HepG2 (cell line): Measurements from ENCODE around the gene METAP1D. TPM values are rescaled to one million over a fixed set of nuclear protein-coding genes. Genes with fewer than 3 reads are reported as not detected.

ENCODE experiments used
- CENPX ChIP-seq: sonication (generic); formaldehyde crosslinking; IDR thresholded peaks from 2 replicates; pipeline ENCODE4 v1.9.0; 2021; ENCODE audit warnings: mild to moderate bottlenecking, missing genetic modification reagents, moderate library complexity
- FOXJ3 ChIP-seq: sonication (generic); formaldehyde crosslinking; IDR thresholded peaks from 2 replicates; pipeline ENCODE4 v1.4.0; 2020; ENCODE audit warnings: missing genetic modification reagents, mild to moderate bottlenecking, borderline replicate concordance
- HNRNPK ChIP-seq: fragments of 200-400 bp; formaldehyde crosslinking; IDR thresholded peaks from 2 replicates; pipeline ENCODE4 v1.6.1; 2018; ENCODE audit warnings: low read length, low read depth, moderate library complexity, mild to moderate bottlenecking; ENCODE audit not compliant: poor library complexity, severe bottlenecking
- ISX ChIP-seq: sonication (generic); formaldehyde crosslinking; conservative IDR thresholded peaks from 2 replicates; pipeline ENCODE4 v1.5.0; 2020; ENCODE audit warnings: missing genetic modification reagents
- KAT7 ChIP-seq: IDR thresholded peaks from 2 replicates; pipeline ENCODE4 v1.6.1; 2018; ENCODE audit warnings: borderline replicate concordance, missing compliant biosample characterization
- KDM5A ChIP-seq: fragments of 200-600 bp; sonication (generic); IDR thresholded peaks from 2 replicates; pipeline ENCODE4 v1.7.0; 2018; ENCODE audit warnings: antibody characterized with exemption, mild to moderate bottlenecking, low read length, borderline replicate concordance
- KLF16 ChIP-seq, 2 experiments: sonication (generic) in 1 of 2; formaldehyde crosslinking in 1 of 2; IDR thresholded peaks; 2 replicates each; pipeline versions ENCODE4 v1.6.1 to v1.8.0; 2016 to 2023; ENCODE audit warnings: missing genetic modification reagents in 2 of 2, missing compliant biosample characterization in 1 of 2
- MEF2D ChIP-seq: sonication (generic); formaldehyde crosslinking; IDR thresholded peaks from 2 replicates; pipeline ENCODE4 v1.5.1; 2020; ENCODE audit warnings: mild to moderate bottlenecking, missing genetic modification reagents
- MIXL1 ChIP-seq: IDR thresholded peaks from 2 replicates; pipeline ENCODE4 v1.6.1; 2016
- PHF8 ChIP-seq: sonication (generic); formaldehyde crosslinking; IDR thresholded peaks from 2 replicates; pipeline ENCODE4 v1.5.0; 2020; ENCODE audit warnings: missing genetic modification reagents
- POLR2G ChIP-seq: fragments of 200-400 bp; formaldehyde crosslinking; IDR thresholded peaks from 2 replicates; pipeline ENCODE4 v1.6.1; 2018; ENCODE audit warnings: mild to moderate bottlenecking, low read depth, low read length, moderate library complexity
- SMARCC2 ChIP-seq: fragments of 450-650 bp; IDR thresholded peaks from 2 replicates; pipeline ENCODE4 v1.6.1; 2017; ENCODE audit warnings: antibody characterized with exemption, mild to moderate bottlenecking
- TRIM24 ChIP-seq: sonication (generic); formaldehyde crosslinking; IDR thresholded peaks from 2 replicates; pipeline ENCODE4 v1.8.0; 2022; ENCODE audit warnings: mild to moderate bottlenecking, missing genetic modification reagents
- ZFX ChIP-seq: sonication (generic); formaldehyde crosslinking; IDR thresholded peaks from 2 replicates; pipeline ENCODE4 v1.4.0; 2020; ENCODE audit warnings: mild to moderate bottlenecking, low read depth, missing genetic modification reagents, moderate library complexity
- ZNF207 ChIP-seq: fragments of 450-650 bp; IDR thresholded peaks from 2 replicates; pipeline ENCODE4 v1.6.1; 2016; ENCODE audit warnings: antibody characterized with exemption, borderline replicate concordance
- ZNF260 ChIP-seq: sonication (generic); formaldehyde crosslinking; IDR thresholded peaks from 2 replicates; pipeline ENCODE4 v1.4.0; 2020; ENCODE audit warnings: missing genetic modification reagents, low read depth, mild to moderate bottlenecking, borderline replicate concordance
- ZNF292 ChIP-seq: sonication (generic); formaldehyde crosslinking; IDR thresholded peaks from 2 replicates; pipeline ENCODE4 v1.8.1; 2022; ENCODE audit warnings: mild to moderate bottlenecking, low read depth, missing genetic modification reagents, borderline replicate concordance
- polyA plus RNA-seq, 8 experiments: library from polyadenylated mRNA; depleted of rRNA in 3 of 8; stranded (reverse) in 7 of 8; unstranded in 1 of 8; fragments of >200 nt; fragmentation: Illumina TruSeq in 4 of 8; extraction: Trizol in 4 of 8; gene quantifications; 2 replicates each; pipeline versions ENCODE4 v1.2.1 to v1.2.3, GENCODE V29; 2011 to 2016; ENCODE audit warnings: low read depth in 4 of 8, missing spikeins in 1 of 8, mixed read lengths in 1 of 8; ENCODE audit not compliant: insufficient read depth in 1 of 8
- total RNA-seq, 5 experiments: library from RNA; depleted of rRNA; stranded (reverse); fragments of >200 nt; fragmentation: Illumina TruSeq; extraction: Trizol; gene quantifications; 2 replicates each; pipeline ENCODE4 v1.2.3, GENCODE V29; 2016; ENCODE audit warnings: low read depth in 1 of 5
- TF ChIP-seq, protein P1 (sequence below): sonication (generic); formaldehyde crosslinking; IDR thresholded peaks from 2 replicates; pipeline ENCODE4 v1.4.0; 2020; ENCODE audit warnings: missing genetic modification reagents
- TF ChIP-seq, protein P2 (sequence below): sonication (generic); formaldehyde crosslinking; IDR thresholded peaks from 2 replicates; pipeline ENCODE4 v1.4.0; 2020; ENCODE audit warnings: missing genetic modification reagents
- TF ChIP-seq, protein P3 (sequence below): sonication (generic); formaldehyde crosslinking; IDR thresholded peaks from 2 replicates; pipeline ENCODE4 v1.8.1; 2023; ENCODE audit warnings: mild to moderate bottlenecking, missing genetic modification reagents
- TF ChIP-seq, protein P4 (sequence below): sonication (generic); formaldehyde crosslinking; IDR thresholded peaks from 2 replicates; pipeline ENCODE4 v1.5.0; 2020; ENCODE audit warnings: mild to moderate bottlenecking, missing genetic modification reagents
- TF ChIP-seq, protein P5 (sequence below): sonication (generic); formaldehyde crosslinking; IDR thresholded peaks from 2 replicates; pipeline ENCODE4 v1.5.0; 2020; ENCODE audit warnings: missing genetic modification reagents

The METAP1D gene
- total and polyA plus RNA-seq, 2 of the 13 experiments (the other 11 are each of a cell fraction or from before 2014, with no cell fraction given), result 14.7 to 21.6 TPM

DNA sequence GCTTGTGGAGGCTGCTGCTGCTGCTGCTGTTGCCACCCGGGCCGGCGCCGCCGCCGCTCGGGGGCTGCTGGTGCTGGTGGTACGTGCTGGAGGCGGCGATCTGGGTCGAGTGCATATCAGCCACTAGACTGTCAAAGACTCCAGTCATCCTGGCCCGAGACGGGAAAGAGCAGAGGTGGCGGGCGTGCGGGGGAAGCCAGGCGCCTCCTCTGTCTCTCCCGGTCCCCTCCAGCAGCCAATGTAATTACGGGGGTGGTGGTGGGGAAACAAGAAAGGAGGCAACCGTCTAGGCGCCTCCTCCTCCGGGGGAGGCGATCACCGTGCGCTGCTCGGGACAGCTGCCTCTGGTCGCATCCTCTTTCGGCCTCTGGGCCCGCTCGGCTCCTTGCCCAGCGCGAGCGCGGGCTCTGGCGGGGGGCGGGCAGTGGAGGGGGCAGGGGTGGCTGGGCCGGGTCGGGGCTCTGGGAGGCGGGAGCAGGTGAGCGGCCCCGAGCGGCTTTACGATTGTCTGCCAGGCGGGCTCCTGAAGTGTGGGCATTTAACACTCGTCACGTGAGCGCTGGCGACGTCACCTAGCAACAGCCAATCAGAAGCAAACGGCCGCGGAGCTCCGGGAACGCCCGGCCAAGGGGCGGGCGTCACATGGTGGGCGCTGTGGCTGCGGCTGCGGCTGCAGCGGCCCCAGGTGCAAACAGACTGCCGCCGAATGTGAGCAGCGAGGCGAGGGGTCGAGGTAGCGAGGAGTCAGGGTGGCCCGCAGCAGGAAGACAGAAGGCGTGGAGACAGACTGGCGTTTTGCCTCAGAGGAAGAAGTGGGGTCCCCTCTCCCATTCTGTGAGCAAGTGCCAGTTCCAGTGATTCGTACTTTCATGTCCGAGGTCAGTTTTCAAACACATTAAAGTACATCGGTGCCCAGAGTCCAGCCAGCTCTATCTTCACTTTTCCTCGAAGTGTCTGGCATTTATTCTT is 102.9 kb downstream of the METAP1D start, which contains the start of gene DLX2 (continued):
- TF ChIP-seq, protein P1, sequence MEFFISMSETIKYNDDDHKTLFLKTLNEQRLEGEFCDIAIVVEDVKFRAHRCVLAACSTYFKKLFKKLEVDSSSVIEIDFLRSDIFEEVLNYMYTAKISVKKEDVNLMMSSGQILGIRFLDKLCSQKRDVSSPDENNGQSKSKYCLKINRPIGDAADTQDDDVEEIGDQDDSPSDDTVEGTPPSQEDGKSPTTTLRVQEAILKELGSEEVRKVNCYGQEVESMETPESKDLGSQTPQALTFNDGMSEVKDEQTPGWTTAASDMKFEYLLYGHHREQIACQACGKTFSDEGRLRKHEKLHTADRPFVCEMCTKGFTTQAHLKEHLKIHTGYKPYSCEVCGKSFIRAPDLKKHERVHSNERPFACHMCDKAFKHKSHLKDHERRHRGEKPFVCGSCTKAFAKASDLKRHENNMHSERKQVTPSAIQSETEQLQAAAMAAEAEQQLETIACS, result peak; percentile 65
- TF ChIP-seq FOXJ3 (CRISPR knock-in tag), result peak; percentile 70; the same call in 1 of the 2 replicates
- peak; percentile 46; the same call in 1 of the 2 replicates for TF ChIP-seq ZFX (CRISPR knock-in tag)
- TF ChIP-seq MEF2D (CRISPR knock-in tag), result no peak; the same call in 1 of the 2 replicates
- TF ChIP-seq, protein P2, sequence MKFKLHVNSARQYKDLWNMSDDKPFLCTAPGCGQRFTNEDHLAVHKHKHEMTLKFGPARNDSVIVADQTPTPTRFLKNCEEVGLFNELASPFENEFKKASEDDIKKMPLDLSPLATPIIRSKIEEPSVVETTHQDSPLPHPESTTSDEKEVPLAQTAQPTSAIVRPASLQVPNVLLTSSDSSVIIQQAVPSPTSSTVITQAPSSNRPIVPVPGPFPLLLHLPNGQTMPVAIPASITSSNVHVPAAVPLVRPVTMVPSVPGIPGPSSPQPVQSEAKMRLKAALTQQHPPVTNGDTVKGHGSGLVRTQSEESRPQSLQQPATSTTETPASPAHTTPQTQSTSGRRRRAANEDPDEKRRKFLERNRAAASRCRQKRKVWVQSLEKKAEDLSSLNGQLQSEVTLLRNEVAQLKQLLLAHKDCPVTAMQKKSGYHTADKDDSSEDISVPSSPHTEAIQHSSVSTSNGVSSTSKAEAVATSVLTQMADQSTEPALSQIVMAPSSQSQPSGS (CRISPR knock-in tag), result peak; percentile 81; the same call in 1 of the 2 replicates
- TF ChIP-seq PHF8 (CRISPR knock-in tag), result peak; percentile 49
- TF ChIP-seq, protein P3, sequence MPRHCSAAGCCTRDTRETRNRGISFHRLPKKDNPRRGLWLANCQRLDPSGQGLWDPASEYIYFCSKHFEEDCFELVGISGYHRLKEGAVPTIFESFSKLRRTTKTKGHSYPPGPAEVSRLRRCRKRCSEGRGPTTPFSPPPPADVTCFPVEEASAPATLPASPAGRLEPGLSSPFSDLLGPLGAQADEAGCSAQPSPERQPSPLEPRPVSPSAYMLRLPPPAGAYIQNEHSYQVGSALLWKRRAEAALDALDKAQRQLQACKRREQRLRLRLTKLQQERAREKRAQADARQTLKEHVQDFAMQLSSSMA (CRISPR knock-in tag), result peak; percentile 72; the same call in 1 of the 2 replicates
- TF ChIP-seq, protein P4, sequence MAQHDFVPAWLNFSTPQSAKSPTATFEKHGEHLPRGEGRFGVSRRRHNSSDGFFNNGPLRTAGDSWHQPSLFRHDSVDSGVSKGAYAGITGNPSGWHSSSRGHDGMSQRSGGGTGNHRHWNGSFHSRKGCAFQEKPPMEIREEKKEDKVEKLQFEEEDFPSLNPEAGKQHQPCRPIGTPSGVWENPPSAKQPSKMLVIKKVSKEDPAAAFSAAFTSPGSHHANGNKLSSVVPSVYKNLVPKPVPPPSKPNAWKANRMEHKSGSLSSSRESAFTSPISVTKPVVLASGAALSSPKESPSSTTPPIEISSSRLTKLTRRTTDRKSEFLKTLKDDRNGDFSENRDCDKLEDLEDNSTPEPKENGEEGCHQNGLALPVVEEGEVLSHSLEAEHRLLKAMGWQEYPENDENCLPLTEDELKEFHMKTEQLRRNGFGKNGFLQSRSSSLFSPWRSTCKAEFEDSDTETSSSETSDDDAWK (CRISPR knock-in tag), result no peak
- TF ChIP-seq ZNF292 (CRISPR knock-in tag), result no peak
- no peak for TF ChIP-seq HNRNPK
- TF ChIP-seq ISX (CRISPR knock-in tag), result peak; percentile 80; the same call in 1 of the 2 replicates
- TF ChIP-seq, protein P5, sequence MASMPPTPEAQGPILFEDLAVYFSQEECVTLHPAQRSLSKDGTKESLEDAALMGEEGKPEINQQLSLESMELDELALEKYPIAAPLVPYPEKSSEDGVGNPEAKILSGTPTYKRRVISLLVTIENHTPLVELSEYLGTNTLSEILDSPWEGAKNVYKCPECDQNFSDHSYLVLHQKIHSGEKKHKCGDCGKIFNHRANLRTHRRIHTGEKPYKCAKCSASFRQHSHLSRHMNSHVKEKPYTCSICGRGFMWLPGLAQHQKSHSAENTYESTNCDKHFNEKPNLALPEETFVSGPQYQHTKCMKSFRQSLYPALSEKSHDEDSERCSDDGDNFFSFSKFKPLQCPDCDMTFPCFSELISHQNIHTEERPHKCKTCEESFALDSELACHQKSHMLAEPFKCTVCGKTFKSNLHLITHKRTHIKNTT (CRISPR knock-in tag), result no peak
- TF ChIP-seq CENPX (CRISPR knock-in tag), result no peak
- peak; percentile 33; the same call in 1 of the 2 replicates for TF ChIP-seq MIXL1 (CRISPR knock-in tag)
- peak; percentile 74 for TF ChIP-seq POLR2G
- TF ChIP-seq TRIM24 (CRISPR knock-in tag), result no peak
- TF ChIP-seq KAT7 (CRISPR knock-in tag), result no peak
- no peak for TF ChIP-seq SMARCC2
- peak in 1 of 2 experiments; percentile 63; a peak in 1 of 4 replicates for TF ChIP-seq KLF16 (CRISPR knock-in tag; IDR thresholded peaks at IDR 0.05)
- TF ChIP-seq ZNF207, result no peak
- TF ChIP-seq KDM5A, result no peak
- no peak for TF ChIP-seq ZNF260 (CRISPR knock-in tag)
